Stimulated activated CD4-positive, alpha-beta T cell treated with anti-CD3 and anti-CD28 coated beads, Interleukin-1b, Interleukin-23, amount 100 ng/mL, for 24 hours (primary cell): Measurements from ENCODE around the gene PRR7.
"Not testable (repeated sequence)": the region's sequence is repeated elsewhere in the genome, so short reads cannot be mapped to it uniquely, and the experiment has no call there.

Source experiments
- DNase-seq, 4 experiments: peaks; one replicate each; pipeline ENCODE4 v3.0.0-alpha.2; 2020; ENCODE audit warnings: low read depth in 4 of 4, low spot score in 1 of 4

The PRR7 gene, protein sequence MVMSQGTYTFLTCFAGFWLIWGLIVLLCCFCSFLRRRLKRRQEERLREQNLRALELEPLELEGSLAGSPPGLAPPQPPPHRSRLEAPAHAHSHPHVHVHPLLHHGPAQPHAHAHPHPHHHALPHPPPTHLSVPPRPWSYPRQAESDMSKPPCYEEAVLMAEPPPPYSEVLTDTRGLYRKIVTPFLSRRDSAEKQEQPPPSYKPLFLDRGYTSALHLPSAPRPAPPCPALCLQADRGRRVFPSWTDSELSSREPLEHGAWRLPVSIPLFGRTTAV

GRCh38 chr5:177446200-177447065, at the start of gene PRR7:
TSS of gene PRR7 (plus strand) at chr5:177446814. CDS start at chr5:177455068, 8,254 bp downstream.
- peak in 2 of 4 experiments; percentile 54 to 65 for DNase-seq

GRCh38 chr5:177397875-177398390, 48.7 kb upstream of the PRR7 start:
- DNase-seq, result no peak

DNA sequence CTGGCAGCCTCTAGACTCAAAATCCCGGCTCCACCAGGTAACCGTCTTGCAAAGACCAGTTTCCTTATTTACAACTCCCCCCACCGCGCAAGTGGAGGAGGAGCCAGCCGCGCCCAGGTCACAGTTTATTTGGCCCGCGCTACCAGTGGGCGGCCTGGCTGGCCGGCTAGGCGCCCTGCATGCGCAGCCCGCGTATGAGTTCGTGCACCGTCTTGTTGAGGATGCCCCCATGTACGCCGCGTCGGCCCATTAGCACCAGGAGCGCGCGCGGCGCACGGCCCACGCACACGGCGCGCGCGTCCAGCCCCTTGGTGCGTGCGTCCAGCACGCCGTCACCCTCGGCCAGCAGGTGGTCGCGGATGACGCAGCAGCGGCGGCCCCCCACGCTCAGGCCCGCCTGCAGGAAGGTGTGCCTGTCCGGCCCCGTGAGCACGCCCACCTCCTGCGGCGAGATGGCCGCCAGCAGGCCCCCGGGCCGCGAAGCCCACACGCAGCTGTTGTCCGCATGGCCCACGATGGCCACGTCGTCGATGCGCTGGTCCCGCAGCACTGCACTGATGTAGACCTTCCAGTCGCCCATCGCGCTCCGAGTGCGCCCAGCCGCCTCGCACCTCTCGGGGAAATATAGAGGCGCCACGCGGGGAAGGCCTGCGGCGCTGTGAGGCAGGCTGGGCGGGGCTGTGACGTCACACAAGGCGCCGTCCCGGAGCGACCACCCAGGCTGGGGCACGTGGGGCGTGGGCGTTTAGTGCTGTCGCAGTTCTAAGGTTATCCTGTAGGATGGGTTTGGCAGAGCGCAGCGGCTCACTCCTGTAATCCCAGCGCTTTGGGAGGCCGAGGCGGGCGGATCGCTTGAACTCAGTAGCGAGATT, 46.4 kb upstream of the PRR7 start, which contains the start of gene PFN3:
Gene PFN3 (minus strand): TSS at position 665 of the 872 bp plus-strand sequence. CDS start 85 bp downstream, at position 580.
- DNase-seq, result no peak

DNA sequence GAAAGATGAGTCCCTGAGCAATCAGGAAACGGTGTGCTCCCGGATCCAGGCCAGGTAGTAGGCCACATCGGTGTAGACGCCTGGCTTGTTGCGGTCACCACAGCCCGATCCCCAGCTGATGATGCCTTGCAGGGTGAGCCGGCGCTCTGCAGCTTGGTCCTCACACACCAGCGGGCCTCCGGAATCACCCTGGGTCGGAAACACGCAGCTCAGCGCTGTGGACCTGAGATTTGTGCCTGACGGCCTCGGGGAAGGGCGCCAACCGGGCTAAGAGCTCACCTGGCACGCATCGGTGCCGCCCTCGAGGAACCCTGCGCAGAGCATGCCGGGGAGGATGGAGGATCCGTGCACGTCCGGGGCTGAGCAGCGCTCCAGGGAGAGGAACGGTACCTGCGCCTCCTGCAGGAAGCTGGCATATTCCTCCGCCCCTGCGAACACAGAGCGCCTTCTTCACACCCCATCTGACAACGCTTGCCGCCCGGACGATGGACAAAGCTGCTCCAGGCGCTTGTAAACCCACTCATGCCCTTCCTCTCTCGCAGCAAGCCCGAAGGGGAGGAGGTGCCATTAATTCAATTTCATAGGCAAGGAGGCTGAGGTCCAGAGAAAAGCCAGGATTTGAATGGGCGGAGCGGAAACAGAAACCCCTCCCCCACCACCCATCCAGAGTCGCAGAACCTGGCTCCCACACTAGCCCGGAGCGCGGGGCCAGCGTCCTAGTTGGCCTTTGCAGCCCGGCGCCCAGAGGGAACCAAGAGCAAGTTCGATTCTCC, 44.2 kb upstream of the PRR7 start:
- DNase-seq, result peak in 2 of 4 experiments; percentile 55 to 67

DNA sequence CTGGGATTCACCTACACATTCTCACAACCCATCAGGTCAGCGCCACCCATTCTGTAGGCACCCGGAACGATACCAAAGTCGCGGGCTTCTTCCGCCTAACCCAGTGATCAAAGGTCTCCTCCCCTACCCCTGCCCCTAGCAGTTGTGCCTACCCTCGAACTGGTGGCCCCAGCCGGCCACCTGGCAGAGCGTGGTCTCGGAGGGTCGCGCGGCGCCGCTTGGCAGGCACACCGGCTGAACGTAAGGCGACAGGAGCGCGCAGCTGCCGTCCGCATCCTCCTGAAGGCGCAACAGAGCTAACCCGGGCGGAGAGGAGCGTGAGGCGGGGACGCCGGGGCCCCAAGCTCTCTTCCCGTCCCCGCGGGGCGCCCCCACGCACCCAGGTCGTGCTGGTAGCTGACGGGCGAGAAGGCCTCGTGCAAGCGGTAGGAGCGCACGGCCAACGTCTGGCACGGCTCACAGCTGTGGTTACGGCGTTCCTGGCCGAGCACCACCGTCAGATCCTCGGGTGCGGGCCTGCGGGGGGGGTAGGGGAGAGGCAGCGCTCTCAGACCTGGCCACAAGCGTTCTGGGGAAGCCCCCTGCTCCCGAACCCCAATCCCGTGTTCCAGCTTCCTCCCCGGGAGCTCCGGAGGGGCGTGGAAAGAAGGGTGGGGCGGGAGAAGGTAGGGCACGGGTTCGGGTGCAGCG, 43.4 kb upstream of the PRR7 start:
- no peak for DNase-seq

GRCh38 chr5:177403792-177404640, 42.6 kb upstream of the PRR7 start:
- peak in 3 of 4 experiments; percentile 67 to 83 (median 72) for DNase-seq

DNA sequence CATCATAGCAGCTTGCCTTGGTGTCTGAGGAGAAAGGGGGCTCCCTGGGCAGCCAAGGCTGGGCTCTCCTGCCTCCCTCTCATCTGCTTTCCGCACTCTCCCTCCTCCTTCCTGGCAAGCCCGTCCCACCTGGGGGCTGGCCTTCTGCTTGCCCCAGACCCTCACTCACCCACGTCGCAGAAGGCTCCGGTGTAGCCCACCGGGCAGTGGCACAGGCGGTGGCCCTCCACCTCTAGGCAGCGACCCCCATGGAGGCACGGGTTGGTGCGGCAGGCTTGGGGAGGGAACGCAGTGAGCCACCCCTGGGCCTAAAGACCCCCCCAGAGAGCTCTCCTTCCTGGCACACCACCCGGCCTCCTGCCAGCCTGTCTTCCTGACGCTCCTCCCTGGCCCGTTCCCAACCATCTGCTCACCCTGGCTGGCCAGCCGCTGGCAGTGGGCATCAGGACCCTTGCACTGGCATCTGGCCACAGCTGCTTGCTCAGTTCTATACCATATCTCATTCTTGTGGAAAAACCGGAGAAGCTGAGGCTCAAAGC, 41.9 kb upstream of the PRR7 start:
- no peak for DNase-seq

- DNase-seq, result no peak
These were observed 41.3 kb upstream of the PRR7 start for GRCh38 chr5:177405312-177405711.

DNA sequence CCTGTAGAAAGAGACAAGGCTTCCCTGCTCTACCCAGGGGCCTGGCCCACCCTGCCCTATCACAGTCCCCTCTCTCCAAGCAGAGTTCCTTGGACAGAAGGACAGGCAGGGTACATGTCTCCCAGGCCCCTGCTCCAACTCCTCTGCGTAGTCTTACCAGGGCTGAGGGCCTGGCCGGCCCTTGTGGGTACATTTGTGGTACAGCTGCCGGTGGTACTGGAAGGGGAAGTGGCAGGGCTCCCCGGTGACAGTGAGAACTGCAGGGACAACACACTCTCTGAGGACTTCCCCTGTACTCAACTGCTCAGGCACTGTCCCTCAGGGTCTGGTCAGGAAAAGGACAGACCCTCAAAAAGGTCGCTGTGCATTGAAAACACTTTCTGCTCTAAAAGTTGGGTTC, 40.8 kb upstream of the PRR7 start:
- no peak for DNase-seq

DNA sequence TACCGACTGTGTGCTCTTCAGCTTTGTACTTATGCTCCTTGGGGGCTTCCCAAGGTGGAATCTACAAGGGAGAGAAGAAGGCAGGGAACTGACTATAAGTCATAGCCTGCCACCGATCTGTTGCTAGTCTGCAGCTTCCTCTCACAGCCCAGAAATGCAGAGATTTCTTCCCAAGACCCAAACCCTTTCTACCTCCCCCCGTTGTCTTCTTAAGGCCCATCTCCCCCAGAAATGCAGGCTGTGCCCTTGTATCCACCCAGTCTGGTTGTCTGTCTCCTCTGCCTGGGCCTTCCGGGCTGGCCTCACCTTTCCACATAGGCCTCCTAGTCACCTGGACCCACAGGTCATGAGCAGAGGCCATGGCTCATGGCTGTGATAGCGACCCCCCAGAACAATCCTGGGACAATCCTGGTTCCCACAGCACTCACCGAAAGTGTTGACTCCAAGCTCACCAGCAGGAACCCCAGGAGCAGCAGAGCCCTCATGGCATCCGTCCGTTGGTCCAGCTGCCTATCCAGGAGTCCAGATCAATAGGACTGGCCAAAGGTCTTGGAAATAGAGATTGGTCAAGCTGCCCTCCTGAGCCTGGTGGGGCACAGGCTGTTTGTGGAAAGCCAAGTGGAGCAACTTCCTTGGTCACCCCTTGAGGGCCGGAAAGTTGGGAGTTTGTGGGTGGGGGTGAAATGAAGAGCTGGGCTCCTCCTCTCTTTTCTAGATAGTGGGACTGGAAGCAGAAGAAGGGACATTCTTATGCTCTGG, 37.4 kb upstream of the PRR7 start, which contains the start of gene F12:
Gene F12 (minus strand): TSS at position 522 of the 759 bp plus-strand sequence. CDS start 37 bp downstream, at position 485.
- no peak for DNase-seq

- no peak for DNase-seq
These were observed 36.0 kb upstream of the PRR7 start for GRCh38 chr5:177410575-177410974.

DNA sequence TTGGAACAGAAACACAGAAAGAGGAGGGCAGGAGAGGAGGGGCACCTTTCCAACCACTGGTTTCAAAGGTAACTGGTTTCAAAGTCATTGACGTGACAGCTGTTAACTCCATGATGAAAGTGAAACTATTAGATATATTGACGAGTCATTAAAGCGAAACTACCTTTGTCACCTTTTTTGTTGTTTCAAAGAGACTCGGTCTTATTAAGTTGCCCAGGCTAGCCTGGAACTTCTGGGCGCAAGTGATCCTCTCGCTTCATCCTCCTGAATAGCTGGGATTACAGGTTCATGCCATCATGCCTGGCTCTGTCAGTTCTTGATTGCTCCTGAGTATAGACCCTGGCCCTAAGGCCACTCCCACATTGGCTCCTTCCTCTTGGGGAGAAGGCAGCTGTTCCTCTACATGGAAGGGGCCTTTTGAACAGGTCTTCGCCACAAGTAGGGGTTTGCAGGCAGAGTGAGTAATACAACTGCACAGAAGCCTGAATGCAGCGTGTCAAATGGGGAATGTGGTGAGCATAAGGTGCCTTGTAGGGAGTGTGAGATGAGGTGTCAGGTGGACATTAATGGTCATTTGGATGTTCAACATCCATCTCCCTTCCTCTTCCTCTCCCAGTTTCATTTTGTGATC, 33.9 kb upstream of the PRR7 start:
- DNase-seq, result no peak

DNA sequence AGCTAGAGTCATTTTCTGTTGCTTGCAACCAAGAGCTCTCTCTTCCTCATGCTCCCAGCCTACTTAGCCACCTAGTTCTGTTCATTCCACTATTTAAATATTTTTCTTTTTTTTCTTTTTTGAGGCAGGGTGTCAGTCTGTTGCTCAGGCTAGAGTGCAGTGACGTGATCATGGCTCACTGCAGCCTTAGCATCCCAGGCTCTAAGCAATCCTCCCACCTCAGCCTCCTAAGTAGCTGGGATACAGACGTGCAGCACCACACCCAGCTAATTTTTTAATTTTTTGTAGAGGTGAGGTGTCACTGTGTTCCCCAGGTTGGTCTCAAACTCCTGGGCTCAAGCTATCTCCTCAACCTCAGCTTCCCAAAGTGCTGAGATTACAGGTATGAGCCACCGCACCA, 32.1 kb upstream of the PRR7 start:
- no peak for DNase-seq

GRCh38 chr5:177417081-177417480, 29.5 kb upstream of the PRR7 start:
- not testable (repeated sequence) for DNase-seq

- no peak for DNase-seq
These were observed 27.6 kb upstream of the PRR7 start for GRCh38 chr5:177419046-177419445.

DNA sequence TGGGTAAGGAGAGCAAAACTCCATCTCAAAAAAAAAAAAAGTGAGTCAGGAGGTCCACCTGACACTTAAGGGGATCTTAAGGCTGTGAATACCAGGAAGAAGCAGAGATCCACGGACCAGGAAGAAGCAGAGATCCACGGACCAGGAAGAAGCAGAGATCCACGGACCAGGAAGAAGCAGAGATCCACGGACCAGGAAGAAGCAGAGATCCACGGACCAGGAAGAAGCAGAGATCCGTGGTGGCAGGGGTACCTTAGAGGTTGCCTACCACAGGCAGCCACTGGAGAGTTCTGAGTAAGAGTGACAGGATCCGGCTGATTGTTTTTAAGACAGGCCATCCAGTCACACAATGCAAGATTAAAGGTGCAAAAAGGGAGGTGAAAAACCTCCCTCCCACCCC, 26.1 kb upstream of the PRR7 start:
- DNase-seq, result not testable (repeated sequence)
